ENCODE results near the gene MBP.

Gene MBP

GRCh38 chr18:77177009-77177408, 44.4 kb upstream of the MBP start:
- Histone ChIP-seq H3K27ac (replicated peaks) (no peak overlapping the region), H3K4me3 (replicated peaks; ENCODE audit: insufficient read depth, low read length) (no peak overlapping the region), H3K27me3 (ENCODE audit: insufficient read depth, poor library complexity, severe bottlenecking) (no peaks in the 10 kb centered on the region)
- no peak for TF ChIP-seq GABPA (IDR thresholded peaks at IDR 0.05; ENCODE audit: low read depth)
- no peak for TF ChIP-seq POLR2AphosphoS5 (IDR thresholded peaks at IDR 0.05; ENCODE audit: low read depth)
- DNase-seq (ENCODE audit: low read depth in 1 of 2, low spot score in 1 of 2): no peak

- no peak overlapping the region for H3K27ac ChIP-seq (replicated peaks)
- TF ChIP-seq SPI1 (IDR thresholded peaks at IDR 0.05; ENCODE audit: borderline replicate concordance, low read depth) (no peak), GABPA (IDR thresholded peaks at IDR 0.05; ENCODE audit: low read depth) (no peak), CTCF (IDR thresholded peaks at IDR 0.05; ENCODE audit: insufficient read depth, low read length) (no peak), POLR2AphosphoS5 (IDR thresholded peaks at IDR 0.05; ENCODE audit: low read depth) (no peak), REST (IDR thresholded peaks at IDR 0.05; ENCODE audit: insufficient replicate concordance, low read depth) (no peak)
- H3K27me3 ChIP-seq (ENCODE audit: insufficient read depth, poor library complexity, severe bottlenecking): no peaks in the 10 kb centered on the region
- DNase-seq (ENCODE audit: low read depth in 1 of 2, low spot score in 1 of 2): no peak
- H3K4me3 ChIP-seq (replicated peaks; ENCODE audit: insufficient read depth, low read length): no peak overlapping the region
These were observed 40.9 kb upstream of the MBP start for GRCh38 chr18:77173275-77174030.

- Histone ChIP-seq H3K27ac (replicated peaks) (no peak overlapping the region), H3K27me3 (ENCODE audit: insufficient read depth, poor library complexity, severe bottlenecking) (peaks cover 2% of the 10 kb centered on the region), H3K4me3 (replicated peaks; ENCODE audit: insufficient read depth, low read length) (no peak overlapping the region)
- DNase-seq (ENCODE audit: low read depth in 1 of 2, low spot score in 1 of 2): no peak
- TF ChIP-seq POLR2AphosphoS5 (IDR thresholded peaks at IDR 0.05; ENCODE audit: low read depth) (no peak), SPI1 (IDR thresholded peaks at IDR 0.05; ENCODE audit: borderline replicate concordance, low read depth) (no peak), GABPA (IDR thresholded peaks at IDR 0.05; ENCODE audit: low read depth) (no peak)
These were observed 38.4 kb upstream of the MBP start for GRCh38 chr18:77170890-77171410.

- Histone ChIP-seq H3K27ac (replicated peaks) (no peak overlapping the region), H3K27me3 (ENCODE audit: insufficient read depth, poor library complexity, severe bottlenecking) (peaks cover 2% of the 10 kb centered on the region), H3K4me3 (replicated peaks; ENCODE audit: insufficient read depth, low read length) (no peak overlapping the region)
- DNase-seq (ENCODE audit: low read depth in 1 of 2, low spot score in 1 of 2): no peak
- TF ChIP-seq CTCF (IDR thresholded peaks at IDR 0.05; ENCODE audit: insufficient read depth, low read length) (no peak), POLR2AphosphoS5 (IDR thresholded peaks at IDR 0.05; ENCODE audit: low read depth) (no peak), REST (IDR thresholded peaks at IDR 0.05; ENCODE audit: insufficient replicate concordance, low read depth) (no peak), GABPA (IDR thresholded peaks at IDR 0.05; ENCODE audit: low read depth) (no peak), SPI1 (IDR thresholded peaks at IDR 0.05; ENCODE audit: borderline replicate concordance, low read depth) (no peak)
These were observed 36.3 kb upstream of the MBP start for GRCh38 chr18:77168811-77169311.

Data from HL-60 (cell line).